Body of pancreas (tissue), 4 donors: ENCODE measurements around the gene GNLY.

Experiments used
- POLR2A ChIP-seq, 3 donors: fragments of 450-650 bp; IDR thresholded peaks; one replicate each; pipeline ENCODE4 v1.6.1; 2016; ENCODE audit warnings: antibody characterized with exemption in 3 of 3, mild to moderate bottlenecking in 2 of 3
- TF ChIP-seq, protein P1 (sequence below), 7 experiments: fragments of 450-650 bp in 4 of 7; fragments of 200-600 bp in 3 of 7; sonication (generic) in 3 of 7; IDR thresholded peaks; one replicate each; pipeline ENCODE4 v1.5.1; 2016 to 2019; ENCODE audit warnings: antibody characterized with exemption in 7 of 7

DNA sequence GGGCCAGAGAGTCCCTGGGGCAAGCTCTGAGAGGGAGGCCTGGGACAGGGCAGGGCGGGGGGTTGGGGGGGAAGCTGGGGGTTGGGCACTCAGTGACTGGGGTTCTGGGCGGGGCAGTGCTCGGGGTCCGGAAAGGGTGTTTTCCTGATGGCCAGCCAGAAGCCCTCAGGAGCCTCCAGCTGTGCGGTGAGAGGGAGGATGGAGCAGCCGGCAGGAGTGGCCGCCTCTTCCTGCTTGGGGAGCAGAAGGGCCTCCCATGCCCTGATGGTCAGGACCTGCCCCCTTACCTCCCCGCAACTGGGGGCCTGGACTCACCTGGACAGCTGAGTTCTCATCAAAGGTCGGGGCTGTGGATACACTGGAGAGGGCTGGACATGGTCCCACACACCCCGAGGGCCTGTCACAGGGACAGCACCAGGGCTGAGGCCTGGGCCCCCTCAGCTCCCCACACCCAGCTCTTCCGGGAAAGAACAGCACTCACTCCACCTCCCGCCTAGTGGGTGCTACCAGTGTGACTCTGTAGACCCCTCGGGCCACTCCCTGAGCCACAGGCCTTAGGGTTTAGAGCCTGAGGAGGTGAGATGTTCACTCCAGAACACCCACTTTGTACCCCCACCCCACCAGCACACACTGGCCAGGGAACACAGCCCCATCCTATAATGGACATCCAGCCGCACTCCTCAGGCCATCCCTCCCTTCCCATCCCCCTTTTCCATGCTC, 32.9 kb upstream of the GNLY start:
- TF ChIP-seq, protein P1, sequence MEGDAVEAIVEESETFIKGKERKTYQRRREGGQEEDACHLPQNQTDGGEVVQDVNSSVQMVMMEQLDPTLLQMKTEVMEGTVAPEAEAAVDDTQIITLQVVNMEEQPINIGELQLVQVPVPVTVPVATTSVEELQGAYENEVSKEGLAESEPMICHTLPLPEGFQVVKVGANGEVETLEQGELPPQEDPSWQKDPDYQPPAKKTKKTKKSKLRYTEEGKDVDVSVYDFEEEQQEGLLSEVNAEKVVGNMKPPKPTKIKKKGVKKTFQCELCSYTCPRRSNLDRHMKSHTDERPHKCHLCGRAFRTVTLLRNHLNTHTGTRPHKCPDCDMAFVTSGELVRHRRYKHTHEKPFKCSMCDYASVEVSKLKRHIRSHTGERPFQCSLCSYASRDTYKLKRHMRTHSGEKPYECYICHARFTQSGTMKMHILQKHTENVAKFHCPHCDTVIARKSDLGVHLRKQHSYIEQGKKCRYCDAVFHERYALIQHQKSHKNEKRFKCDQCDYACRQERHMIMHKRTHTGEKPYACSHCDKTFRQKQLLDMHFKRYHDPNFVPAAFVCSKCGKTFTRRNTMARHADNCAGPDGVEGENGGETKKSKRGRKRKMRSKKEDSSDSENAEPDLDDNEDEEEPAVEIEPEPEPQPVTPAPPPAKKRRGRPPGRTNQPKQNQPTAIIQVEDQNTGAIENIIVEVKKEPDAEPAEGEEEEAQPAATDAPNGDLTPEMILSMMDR (IDR thresholded peaks at IDR 0.05) = no peak
- TF ChIP-seq POLR2A (IDR thresholded peaks at IDR 0.05) = no peak
